Occipital lobe (tissue), 2 donors: ENCODE results near the gene CA4. TPM values are rescaled to one million over a fixed set of nuclear protein-coding genes. Genes with fewer than 3 reads are reported as not detected.

Experiments used
- DNase-seq: peaks from one replicate; lab custom pipeline; 2025; lab: John Stamatoyannopoulos, UW
- total RNA-seq: library from RNA; depleted of rRNA; stranded (reverse); fragments of >200 nt; gene quantifications from one replicate; pipeline ENCODE4 v1.2.3, GENCODE V29; 2014

The CA4 gene
- total RNA-seq, 1 donor from 2014 or later, result 1.2 TPM

DNA sequence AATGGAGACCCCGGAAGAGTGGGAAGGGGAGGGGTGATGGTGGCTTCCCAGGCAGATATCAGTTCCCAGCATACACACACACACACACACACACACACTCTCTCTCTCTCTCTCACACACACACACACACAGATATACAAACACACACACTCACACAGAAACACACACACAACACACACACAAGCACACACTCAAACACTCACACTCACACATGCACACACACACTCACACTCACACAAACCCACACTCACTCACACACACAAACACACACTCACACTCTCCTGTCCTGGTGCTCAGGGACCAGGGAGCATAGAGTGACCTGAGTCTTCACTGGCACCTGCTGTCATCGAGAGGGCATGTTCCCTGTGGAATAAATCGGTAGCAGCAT lies 5.6 kb downstream of the CA4 start:
- DNase-seq, result no peak

GRCh38 chr17:60155815-60156214 lies 6.0 kb downstream of the CA4 start:
- DNase-seq, result no peak

- peak; percentile 27 for DNase-seq
Measured at GRCh38 chr17:60156746-60157145, 7.0 kb downstream of the CA4 start.

GRCh38 chr17:60157487-60158040 lies 7.8 kb downstream of the CA4 start:
- no peak for DNase-seq

DNA sequence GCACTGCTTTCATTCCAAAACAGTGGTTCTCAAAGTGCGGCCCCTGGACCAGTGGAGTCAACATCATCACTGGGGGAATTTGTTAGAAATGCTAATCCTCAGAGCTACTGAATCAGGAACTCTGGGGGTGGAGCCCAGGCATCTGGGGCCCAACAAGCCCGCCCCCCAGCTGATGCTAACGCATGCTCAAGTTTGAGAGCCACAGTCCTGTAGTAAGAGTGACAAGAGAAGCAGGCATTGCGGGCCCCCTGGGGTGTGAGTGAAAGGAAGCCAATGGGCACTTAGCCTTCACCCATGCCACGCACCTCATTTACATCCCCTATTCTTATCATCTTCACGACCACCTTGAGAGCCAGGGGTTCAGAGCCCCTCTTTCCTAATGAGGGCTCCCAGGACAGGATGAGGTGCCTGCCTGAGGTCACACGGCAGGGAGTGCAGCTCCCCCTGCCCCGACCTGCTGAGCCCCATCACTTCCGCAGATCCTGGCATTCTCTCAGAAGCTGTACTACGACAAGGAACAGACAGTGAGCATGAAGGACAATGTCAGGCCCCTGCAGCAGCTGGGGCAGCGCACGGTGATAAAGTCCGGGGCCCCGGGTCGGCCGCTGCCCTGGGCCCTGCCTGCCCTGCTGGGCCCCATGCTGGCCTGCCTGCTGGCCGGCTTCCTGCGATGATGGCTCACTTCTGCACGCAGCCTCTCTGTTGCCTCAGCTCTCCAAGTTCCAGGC lies 9.1 kb downstream of the CA4 start:
- no peak for DNase-seq

GRCh38 chr17:60159479-60159866 lies 9.7 kb downstream of the CA4 start:
- no peak for DNase-seq

DNA sequence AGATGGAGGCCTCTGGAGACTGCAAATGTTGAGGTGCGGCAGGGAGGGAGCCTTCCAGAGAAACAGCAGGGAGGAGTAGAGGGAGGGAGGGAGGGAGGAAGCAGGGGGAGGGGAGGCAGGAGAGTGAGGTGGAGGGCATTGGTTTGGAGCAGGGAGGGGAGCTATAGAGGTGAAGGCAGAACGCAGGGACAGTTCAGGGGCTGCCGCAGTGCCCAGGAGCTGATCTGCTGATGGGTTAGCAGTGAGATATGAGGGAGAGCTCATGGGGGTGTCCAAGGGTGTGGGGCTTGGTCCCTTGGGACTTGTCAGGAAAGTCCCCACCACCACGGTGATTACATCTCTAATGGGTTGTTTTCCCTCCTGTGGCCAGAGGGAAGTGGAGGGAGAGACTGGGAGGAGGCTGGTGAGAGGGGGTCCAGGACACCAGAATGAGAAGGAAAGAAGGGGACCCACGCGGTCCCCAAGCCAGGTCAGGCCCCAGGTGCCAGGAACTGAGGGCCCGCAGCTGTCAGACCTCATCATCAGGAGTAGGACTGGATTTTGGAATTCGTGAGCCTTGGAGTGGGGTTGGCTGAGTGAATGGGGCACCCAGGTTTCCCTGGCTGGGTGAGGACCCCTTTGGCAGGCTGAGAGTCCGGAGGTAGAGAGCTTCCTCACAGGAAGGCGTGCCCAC lies 11.2 kb downstream of the CA4 start:
- no peak for DNase-seq

GRCh38 chr17:60161598-60162330 lies 12.0 kb downstream of the CA4 start:
- peak; percentile 36 for DNase-seq

DNA sequence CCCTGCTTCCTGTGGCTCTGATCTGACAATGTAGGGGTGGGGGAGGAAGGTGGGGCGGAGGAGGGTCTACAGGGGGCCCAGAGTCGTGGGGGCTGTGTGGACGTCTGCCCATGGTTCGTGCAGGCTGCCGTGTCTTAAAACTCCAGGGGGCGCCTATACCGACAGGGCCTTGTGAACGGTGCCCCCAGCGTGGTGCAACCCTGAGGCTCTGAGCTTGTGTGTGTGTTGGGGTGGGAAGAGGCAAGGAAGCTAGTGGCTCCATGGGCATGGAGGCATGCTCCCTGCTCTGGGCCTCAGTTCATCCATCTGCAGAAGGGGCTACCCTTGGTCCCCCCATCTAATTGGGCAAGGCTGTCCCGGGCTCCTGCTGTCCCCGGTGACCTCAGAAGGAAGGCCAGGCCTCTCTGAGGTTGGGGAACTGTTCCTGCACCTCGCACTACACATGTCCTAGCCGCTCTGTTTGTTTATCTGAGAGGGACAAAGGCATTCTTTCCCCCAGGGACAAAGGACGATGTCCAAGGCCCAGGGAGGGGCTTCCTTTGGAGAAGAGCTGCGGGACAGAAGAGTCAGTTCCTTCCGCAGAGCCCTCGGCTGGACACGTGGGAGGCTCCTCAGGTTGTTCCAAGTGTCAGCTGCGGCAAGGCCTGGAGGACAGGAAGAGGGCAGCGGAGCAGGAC lies 13.5 kb downstream of the CA4 start:
- no peak for DNase-seq

GRCh38 chr17:60164164-60164563 lies 14.4 kb downstream of the CA4 start:
- no peak for DNase-seq

GRCh38 chr17:60164697-60165096 lies 14.9 kb downstream of the CA4 start:
- DNase-seq, result no peak

DNA sequence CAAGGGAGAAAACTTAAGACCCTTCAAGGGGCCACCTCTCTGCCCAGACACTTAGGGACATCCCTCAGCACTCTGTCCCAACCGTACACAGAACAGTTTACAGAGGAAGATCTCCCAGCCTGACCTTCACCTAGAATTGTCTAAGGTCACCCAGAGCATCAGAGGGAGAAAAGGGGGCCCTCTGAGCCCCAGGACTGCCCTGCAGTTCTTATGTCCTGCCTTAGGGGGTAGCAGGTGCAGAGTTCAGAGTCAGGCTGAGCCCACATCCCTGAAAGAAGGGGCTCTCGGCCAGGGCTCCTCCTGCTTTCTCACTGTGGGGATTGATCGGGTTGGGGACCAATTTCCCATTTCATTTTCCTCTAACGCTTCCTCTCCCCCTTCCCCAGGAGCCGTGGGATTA lies 15.4 kb downstream of the CA4 start:
- DNase-seq, result no peak

- no peak for DNase-seq
Measured at GRCh38 chr17:60165971-60166370, 16.2 kb downstream of the CA4 start.

GRCh38 chr17:60167065-60167741 lies 17.4 kb downstream of the CA4 start:
- DNase-seq, result no peak

- no peak for DNase-seq
Measured at GRCh38 chr17:60168654-60169053, 18.9 kb downstream of the CA4 start.

DNA sequence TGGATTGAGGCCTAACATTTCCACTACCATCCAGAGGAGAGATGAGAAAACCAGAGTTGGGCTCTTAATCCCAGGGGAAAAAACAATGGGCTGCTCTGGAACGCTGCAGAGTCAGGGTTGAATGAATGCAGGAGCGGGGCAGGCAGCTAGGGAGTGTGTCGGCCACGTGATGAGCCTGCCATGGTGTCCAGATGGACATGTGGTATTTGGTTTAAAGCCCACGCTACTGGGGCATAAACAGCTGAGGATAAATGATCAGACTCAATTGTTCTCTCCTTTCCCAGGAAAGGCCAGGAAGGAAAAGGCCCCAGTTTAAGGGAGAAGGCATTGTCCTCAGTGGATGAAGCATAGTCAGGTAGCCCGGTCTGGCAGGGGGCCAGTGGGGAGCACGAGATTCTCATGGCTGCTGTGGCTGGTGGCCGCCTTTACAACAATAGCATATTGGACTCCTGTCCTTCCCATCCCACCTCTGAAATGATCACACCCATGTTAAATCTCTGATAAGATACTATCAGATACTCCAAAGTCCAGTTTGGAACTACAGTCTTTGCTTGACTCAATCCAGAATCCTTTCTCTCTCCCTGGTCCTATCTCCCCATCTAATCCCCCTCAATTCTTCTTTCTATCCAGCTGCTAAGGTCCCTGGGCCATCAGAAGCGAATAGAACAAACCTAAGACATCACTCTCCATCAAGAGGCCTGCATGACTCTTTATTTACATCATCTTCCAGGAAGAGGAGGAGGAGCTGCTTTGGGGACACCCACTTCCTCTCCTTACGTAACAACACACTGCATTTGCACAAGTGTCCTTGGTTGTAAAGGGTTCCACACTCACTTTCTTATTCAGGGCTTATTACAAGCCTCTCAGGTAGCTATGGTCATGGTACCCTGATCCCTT lies 20.4 kb downstream of the CA4 start:
- no peak for DNase-seq

- DNase-seq, result peak; percentile 36
Measured at GRCh38 chr17:60170835-60171752, 21.3 kb downstream of the CA4 start.

DNA sequence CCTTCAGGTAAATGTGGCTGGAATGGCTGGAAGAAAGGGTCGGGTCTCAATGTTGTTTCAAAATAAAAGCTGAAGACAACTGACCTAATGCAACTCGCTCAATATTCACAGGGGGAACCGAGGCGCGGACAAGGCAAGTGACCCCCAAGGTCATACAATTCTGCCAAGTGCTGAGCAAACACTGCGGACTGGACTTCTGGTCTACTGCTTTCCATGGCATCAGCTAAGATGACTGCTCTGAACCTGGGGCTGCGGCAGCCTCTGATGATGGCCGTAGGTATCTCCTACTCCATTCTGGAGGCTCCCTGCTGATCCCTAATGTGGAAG lies 21.9 kb downstream of the CA4 start:
- no peak for DNase-seq

DNA sequence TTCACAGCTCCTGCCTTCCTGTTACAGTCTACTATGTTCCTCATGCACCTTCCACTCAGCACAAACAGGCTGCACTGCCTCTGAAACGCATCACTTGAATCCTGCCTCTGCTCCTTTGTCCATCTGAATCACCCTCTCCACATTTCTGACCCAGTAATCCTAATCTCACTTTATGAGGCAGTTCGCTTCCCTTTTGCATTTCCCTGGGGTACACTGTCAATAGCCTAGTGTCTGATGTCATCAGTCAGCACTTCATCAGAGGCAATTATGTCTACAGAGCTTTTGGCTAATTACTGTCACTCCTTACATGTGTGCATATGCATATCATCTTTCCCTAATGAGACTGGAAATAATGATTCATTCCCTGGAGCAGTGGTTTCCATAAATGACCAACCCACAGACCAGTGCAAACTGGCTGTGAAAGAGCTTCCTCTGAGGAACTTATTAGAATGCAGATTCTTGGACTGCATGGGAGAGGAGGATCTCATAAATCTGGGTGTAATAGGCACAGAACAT lies 23.6 kb downstream of the CA4 start:
- no peak for DNase-seq
